GM18858 (cell line): Measurements from ENCODE around the gene CCDC9.
A peak's percentile ranks its signal among the peaks of the same experiment; 100 is the strongest.
"Not testable (repeated sequence)": the region's sequence is repeated elsewhere in the genome, so short reads cannot be mapped to it uniquely, and the experiment has no call there.

Experiments
- ATAC-seq: cut with Tn5 transposase; IDR thresholded peaks from one replicate; pipeline ENCODE4 v1.9.1; 2021; ENCODE audit not compliant: unreplicated experiment

Gene CCDC9

DNA sequence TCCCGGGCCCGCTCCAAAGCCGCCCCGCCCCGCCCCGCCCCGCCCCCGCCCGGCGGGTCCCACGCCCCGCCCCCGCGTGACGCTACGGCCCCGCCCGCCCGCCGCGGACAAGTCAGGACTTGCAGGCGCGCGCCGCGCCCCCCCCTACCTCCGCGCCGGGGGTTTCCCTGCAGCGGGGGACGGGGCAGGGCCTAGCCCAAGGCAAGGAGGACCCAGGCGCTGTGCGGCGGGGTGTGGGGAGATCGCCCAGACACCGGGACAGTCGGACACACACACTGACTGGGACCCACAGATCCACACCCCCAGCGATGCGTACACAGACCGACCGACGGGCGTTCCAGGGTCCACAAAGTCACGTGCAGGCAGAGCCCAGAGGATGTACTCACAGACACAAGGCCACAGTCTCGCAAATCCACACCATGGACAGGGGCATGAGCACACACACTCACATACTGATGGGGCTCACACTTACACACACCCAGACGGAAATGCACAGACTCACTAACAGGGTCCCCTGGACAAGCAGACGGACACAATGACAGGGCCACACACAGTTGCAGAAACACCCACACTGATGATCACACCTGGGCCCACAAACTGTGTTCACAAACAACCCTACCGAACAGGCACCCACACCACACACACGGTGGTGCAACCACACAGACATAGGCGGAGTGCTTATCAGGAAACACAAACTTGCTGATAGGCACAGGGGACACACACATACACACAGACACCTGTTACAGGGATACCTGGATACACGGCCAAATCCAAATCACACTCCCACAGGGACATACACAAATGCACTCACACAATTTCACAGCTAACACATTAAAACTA is 24.9 kb upstream of the CCDC9 start:
- ATAC-seq: no peak

DNA sequence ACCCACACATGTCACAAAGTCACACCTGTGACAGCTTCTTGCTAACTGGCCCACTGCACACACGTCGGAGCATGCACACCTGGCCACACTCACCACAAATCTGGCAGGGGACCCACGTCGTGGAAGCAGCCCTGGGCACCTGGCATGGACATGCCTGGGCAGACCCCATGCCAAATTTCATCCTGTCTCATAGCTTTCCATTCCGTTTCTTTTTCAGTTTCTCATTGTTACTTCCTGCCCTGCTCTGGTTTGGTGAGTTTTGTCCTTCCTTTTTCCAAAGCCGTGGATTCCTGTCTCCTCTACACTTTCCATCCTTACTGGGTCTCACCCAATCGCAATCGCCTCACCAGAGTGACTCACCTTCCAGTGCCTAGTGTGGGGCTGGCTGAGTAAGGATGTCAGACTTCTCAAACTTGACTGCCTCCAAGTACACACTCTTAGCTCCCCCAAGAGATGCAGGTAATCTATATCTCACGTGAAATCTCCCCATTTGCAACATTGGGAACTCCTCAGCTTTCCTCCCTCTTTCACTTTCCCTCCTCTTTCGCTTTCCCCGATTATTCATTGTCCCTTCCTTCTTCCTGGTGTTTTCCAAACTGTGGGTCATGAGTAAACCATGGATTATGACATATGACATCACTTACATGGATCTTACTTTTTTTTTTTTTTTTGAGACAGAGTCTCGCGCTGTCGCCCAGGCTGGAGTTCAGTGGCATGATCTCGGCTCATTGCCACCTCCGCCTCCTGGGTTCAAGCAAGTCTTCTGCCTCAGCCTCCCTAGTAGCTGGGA is 23.7 kb upstream of the CCDC9 start:
- no peak for ATAC-seq

DNA sequence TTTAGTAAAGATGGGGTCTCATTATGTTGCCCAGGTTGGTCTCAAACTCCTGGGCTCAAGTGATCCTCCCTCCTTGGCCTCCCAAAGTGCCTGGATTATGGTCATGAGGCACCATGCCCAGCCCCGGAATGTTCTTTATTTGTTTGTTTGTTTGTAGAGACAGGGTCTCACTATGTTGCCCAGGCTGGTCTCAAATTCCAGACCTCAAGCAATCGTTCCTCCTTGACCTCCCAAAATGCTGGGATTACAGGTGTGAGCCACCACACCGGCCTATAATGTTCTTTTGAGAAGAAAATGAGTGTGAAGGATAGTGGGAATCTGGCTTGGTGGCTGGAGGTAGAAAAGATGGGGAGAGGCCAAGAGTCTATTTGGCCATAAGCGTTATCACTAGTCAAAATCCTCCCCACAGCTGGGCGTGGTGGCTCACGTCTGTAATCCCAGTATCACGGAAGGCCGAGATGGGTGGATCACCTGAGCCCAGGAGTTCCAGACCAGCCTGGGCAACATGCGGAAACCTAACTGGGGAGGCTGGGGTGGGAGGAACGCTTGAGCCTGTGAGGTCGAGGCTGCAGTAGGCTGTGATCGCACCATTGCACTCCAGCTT is 20.2 kb upstream of the CCDC9 start:
- ATAC-seq: no peak

DNA sequence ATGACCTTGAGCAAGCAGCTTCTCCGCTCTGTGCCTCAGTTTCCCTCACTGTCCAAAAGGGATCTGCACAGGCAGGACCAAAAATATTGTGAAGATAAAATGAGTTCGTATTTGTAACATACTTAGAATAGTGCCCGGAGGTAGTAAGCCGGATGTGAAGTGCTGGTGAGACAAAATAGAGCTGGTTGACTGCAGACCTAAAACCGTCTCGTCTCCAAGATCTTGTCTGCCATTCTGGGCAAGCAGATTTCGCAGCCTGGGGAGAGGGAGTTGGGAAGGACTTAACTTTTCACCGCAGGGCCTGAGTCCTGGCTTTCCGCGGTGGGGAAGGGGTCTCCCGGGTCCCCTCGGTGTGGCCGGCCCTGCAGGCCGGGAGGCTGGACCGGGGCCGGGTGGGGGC is 17.2 kb upstream of the CCDC9 start:
- no peak for ATAC-seq

DNA sequence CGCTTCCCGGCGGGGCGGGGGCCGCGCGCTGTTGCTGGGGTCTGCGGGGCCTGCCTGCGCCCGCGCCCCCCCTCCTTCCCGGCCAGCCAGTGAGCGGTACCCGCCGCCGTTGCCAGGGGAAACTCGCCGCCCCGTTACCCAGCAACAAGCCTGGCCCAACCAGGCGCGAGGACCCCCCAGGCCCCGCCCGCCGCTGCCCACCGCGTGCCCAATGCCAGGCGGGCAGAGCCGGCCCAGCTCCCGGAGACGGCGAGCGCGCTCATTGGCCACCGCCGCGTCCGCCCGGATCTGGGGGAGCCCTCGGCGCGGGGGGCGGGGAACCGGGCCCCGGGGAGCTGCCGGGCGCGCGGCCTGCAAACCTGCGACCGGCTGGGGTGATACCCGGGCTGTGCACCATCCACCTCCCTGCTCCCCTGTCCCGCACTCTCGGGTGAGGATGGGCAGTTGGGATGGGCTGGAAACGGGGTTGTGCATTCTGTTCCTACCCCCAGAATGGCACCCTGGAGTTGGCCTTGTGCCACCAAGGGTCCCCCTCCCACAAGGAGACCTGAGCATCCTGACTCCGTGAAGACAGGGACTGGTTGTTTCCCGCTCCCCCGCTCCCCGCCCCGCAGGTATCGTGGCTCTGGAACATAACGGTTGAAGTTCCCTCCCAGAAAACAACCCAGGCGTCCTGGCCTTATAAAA is 16.6 kb upstream of the CCDC9 start:
- no peak for ATAC-seq

DNA sequence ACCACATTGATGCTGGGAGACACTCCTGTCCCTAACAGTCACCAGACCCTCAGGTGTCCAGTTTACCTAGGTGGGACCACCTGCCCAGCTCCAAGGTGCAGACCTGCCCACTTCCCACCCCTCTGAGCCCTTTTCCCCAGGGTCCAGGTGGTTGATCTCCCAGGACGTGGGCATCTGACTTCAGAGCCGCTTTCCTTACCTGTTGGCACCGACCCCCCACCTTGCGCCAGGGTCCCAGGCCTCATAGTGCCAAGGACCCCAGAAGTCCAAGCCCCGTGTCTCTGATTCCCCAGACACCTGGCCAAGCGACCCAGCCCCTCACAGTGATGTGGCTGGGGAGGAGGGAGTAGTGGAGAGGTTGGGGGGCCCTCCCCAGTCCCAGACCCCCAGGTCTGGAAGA is 15.8 kb upstream of the CCDC9 start:
- no peak for ATAC-seq

DNA sequence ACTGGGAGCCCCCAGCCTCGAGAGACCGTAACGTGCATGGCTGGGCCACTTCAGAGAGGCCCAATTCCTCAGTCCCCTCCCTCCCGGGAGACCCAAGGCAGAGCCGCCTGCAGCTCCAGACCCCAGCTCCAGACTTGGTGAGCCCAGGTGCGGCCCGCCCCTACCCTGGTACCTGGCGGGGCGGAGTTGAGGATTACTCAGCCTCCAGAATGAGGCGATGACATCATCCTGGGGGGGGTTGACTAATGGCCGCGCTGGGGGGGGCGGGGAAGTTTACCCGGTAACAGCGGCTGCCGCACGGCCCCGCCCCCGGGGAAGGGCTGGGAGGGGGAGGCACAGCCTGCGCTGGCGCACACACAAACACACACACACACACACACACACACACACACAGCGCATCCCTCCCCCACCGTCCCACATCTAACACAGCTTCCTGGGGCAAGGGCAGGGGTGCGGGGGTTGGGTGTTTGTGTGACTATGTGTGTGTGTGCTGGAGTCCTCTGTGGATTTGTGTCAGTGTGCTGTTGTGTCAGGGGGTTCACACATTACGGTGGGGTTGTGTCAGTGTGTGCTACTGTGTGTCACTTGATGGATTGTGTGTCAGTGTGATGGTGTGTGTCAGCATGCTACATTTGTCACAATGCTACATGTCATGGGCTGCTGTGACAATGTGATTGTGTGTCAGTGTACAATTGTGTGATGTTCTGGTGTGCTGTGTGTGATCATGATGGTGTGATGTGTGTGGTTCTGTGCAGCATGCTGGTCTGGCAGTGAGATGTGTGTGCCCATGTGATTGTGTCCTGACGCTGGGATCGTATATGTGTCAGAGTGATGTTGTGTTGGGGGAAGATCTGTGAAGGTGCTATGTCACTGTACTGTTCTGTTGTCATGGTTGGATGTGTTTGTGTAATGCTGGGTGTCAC is 15.1 kb upstream of the CCDC9 start:
- ATAC-seq: no peak

DNA sequence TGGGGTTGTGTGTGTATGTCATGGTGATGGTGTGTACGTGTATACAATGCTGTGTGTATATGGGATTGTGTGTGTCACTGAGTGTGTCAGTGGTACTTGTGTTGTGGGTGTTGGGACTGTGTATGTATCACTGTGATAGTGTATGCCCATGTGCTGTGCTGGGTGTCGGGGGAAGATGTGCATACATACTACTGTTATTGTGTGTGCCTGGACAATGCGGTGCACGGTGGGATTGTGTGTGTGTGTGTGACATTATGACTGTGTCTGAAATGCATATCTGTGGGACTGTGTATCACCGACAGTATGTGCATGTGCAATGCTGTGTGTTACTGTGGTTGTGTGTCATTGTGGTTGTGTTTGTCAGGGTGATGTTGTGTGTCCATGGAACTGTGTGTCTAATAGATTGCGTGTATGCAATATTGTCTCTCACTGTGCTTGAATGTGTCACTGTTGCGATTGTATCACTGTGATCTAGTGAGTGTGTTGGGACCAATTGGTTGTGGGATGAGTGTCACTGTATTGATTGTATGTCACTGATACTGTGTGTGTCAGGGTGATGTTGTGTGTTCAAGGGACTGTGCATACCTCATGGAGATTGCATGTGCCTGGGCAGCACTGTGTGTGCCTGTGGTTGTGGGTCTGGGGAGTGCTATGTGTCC is 14.3 kb upstream of the CCDC9 start:
- ATAC-seq: no peak

DNA sequence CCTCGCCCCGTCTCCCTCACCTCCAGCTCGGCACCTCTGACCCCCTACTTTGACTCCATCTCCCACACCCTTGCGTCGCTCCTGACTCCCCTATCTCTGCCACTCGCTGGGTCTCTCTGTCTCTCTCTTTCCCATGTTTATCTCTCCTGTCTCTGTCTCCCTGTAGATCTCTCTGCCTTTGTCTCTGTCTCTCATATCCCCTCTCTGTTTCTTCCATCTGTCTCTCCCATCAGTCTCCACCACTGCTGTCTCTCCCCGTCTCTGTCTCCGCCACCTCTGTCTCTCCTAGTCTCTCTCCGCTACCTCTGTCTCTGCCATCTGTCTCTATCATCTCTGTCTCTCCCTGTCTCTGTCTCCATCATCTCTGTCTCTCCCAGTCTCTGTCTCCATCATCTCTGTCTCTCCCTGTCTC is 13.0 kb upstream of the CCDC9 start:
- ATAC-seq: no peak

DNA sequence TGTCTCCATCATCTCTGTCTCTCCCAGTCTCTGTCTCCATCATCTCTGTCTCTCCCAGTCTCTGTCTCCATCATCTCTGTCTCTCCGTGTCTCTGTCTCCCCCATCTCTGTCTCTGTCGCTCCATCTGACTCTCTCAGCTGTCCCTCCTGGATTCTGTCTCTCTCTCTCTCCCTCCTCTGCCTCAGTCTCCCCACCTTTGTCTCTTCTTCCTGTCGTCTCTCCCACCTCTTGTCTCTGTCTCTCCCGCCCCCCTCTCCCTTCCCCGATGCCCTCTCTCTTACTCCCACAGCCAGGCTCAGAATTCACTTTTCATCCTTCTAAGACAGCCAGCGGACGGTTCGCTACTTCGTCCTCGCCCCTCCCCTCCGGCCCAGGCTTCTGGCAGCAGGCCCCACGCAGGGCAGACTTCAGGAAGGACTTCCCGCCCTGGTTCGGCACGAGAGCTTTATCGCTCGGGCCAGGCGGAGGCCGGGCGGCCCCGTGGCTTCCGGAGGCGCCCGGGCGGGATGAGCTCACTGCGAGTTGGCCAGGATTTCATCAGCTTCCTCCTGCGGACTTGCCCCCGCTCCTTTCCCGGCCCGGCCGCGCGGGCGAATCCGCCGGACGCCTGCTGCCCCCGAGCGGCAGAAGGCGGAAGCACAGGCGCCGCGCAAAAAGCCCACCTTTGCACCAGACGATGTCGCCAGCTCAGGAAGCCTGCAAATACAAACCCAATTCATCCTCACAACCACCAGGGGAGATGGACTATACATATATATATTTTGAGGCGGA is 12.4 kb upstream of the CCDC9 start:
- peak; percentile 44 for ATAC-seq

DNA sequence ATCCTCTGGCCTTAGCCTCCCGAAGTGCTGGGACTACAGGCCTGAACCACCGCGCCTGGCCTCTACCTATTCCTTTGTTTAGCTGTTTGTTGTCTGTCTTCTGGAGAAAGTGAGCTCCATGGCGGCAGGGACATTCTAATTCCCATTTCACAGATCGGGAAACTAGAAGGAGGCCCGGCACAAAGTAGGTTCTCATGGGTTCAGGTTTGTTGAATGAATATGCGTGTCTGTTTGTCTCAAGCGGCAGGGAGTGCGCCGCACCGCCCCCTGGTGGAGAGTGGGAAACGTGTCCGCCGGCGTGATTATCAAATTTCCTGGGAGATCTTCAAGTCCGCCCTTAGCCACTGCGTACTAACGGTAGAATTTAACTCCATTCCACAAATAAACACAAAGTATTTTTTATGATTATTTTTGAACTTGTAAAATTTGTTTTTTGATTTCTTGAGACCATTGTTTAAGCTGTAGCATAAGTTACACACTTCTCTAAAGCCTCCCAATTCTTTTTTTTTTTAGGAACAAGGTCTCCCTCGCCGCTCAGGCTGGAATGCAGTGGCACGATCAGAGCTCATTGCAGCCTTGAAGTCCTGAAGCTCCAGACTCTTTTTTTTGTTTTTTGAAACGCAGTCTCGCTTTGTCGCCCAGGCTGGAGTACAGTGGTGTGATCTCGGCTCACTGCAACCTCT is 8.9 kb upstream of the CCDC9 start:
- no peak for ATAC-seq

DNA sequence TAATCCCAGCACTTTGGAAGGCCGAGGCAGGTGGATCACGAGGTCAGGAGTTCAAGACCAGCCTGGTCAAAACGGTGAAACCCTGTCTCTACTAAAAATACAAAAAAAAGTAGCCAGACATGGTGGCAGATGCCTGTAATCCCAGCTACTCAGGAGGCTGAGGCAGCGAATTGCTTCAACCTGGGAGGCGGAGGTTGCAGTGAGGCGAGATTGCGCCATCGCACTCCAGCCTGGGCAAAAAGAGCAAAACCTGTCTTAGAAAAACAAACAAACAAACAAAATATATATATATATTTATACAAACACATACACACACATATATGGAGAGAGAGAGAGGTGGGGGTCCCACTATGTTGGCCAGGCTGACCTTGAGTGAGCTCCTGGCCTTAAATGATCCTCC is 3.3 kb upstream of the CCDC9 start:
- ATAC-seq: not testable (repeated sequence)

DNA sequence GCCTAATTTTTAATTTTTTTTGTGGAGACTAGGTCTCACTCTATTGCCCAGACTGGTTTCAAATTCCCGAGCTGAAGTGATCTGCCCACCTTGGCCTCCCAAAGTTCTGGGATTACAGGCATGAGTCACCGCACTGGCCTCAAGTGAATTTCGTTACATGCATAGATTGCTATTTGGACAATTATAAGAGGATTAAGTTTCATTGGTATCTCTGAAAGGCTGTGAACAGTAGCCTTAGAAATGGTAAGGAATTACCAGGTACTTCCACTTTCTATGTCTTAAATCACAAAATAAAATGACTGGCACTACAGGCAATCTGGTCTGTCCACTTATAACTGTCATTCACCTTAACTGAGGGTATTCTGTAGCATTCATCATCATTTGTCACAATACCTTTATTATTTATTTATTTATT is 2.9 kb upstream of the CCDC9 start:
- ATAC-seq: no peak

DNA sequence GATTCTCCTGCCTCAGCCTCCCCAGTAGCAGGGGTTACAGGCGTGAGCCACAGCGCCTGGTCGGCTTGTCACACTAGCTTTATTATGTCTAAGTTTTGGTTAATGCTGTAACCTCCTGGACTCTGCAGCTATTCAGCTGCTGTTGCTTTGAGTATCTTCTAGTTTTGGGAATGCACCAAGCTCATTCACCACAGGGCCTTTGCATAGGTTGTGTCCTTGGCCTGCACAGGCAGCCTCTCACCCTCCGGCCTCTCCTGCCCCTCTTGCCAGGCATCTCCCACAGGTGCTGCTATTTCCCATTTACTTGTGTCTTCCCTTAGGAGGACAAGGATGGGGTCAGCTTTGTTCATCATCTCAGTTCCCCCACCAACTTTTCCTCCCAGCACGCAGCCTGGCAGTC is 2.4 kb upstream of the CCDC9 start:
- no peak for ATAC-seq

DNA sequence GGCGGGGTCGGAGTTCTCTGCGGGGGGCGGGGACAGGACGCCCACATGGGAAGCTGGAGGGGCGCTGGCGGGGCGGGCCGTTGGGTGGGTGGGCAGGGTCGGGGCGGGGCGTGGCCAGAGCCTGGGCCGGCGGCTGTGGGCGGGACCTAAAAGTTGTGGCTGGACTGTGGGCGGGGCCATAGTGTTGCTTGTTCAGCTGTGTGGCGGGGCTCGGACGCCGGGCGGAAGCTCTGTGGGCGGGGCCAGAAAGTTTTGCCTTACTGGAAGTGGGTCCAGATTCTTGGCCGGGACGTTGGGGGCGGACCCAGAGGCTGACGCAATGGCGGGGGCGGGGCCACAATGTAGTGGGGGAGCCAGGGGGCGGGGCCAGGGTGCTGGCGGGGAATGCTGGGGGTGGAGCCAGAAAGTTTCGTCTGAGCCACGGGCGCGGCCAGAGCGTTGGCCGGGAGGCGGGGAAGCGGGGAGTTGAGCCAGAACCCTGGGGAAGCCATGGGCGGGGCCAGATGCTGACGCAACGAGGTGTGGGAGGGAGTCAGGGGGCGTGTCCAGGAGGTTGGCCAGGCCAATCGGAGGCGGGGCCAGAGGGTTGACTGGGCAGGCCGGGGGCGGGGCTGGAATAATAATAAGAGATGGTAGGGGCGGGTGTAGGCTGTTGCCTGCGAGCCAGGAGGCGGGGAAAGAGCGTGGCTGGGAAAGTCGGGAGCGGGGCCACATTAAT is 527 bp downstream of the CCDC9 start:
- ATAC-seq: peak; percentile 42

DNA sequence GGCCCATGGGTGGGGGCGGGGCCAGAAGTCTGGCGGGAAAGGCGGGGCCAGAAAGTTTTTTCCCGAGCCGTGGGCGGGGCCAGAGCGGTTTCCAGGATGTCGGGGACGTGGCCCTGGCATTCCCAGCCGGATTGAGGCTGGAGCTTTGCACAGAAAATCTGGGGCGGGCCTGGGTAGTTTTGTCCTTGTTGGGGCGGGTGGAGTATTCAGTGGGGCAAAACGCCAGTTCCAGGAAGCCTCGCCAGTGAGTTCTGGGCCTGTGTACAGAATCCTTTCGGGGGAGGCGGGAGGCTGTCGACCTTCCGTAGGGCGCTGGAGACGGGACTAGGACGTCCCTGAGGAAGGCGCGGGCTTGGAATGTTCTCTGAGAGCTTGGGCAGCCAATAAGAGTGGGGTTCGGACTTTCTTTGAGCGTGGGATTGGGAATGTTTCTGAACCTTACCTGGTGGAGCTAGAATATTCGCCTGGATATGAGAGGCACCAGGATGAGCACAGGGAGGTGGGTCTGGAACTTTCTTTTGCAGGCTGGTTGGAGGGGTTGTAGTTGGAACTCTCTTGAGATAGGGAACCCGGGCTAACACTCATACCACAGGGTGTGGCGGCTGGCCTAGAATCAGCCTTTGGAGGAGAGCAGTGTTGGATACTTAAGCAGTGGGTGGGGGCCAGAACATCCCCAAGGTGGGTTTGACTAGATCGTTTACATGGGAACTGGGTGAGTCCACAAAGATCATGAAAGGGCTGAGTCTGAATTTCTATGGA is 1.3 kb downstream of the CCDC9 start:
- ATAC-seq: no peak

DNA sequence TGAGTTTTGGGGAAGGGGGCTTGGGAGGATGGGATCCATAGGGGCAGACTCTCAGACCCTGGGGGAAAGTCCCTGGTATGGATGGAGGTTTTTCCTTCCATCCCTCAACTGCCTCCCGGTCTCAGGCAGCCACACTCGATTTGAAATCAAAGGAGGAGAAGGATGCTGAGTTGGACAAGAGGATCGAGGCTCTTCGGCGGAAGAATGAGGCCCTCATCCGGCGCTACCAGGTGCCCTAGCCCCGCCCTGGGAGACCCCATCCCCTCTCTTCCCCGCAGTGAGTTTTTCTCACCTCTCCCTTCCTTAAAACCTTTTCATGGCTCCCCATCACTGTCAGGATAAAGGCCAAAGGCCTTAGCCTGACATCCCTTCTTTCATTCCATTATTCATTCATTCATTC is 2.1 kb downstream of the CCDC9 start:
- no peak for ATAC-seq
